Measurements from ENCODE around the gene INHBC.

The INHBC gene

DNA sequence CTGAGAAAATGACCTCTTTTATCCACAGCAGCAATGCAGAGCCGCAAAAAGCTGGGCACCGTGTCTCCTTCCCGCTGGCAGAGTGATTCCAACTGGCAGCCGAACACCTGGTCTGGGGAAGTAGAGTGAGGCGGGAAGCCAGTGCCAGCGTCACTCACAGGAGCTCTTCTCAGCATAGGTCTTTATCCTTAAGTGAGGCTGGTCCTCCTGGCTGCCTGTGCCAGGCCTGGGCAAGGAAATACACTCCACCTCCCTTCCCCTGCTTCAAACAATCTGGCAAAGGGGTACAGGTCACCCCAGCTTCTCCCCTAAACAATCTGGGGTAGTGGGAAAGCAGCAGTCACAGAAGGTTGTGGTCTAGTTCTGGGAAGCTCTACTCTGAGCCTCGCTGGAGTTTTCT lies 40.3 kb downstream of the INHBC start:
- no peak for DNase-seq (ENCODE audit: insufficient read length, low spot score)
- no peak for FAIRE-seq
- TF ChIP-seq, protein P1, sequence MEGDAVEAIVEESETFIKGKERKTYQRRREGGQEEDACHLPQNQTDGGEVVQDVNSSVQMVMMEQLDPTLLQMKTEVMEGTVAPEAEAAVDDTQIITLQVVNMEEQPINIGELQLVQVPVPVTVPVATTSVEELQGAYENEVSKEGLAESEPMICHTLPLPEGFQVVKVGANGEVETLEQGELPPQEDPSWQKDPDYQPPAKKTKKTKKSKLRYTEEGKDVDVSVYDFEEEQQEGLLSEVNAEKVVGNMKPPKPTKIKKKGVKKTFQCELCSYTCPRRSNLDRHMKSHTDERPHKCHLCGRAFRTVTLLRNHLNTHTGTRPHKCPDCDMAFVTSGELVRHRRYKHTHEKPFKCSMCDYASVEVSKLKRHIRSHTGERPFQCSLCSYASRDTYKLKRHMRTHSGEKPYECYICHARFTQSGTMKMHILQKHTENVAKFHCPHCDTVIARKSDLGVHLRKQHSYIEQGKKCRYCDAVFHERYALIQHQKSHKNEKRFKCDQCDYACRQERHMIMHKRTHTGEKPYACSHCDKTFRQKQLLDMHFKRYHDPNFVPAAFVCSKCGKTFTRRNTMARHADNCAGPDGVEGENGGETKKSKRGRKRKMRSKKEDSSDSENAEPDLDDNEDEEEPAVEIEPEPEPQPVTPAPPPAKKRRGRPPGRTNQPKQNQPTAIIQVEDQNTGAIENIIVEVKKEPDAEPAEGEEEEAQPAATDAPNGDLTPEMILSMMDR (IDR thresholded peaks at IDR 0.05; ENCODE audit: insufficient read depth, missing control alignments): no peak

DNA sequence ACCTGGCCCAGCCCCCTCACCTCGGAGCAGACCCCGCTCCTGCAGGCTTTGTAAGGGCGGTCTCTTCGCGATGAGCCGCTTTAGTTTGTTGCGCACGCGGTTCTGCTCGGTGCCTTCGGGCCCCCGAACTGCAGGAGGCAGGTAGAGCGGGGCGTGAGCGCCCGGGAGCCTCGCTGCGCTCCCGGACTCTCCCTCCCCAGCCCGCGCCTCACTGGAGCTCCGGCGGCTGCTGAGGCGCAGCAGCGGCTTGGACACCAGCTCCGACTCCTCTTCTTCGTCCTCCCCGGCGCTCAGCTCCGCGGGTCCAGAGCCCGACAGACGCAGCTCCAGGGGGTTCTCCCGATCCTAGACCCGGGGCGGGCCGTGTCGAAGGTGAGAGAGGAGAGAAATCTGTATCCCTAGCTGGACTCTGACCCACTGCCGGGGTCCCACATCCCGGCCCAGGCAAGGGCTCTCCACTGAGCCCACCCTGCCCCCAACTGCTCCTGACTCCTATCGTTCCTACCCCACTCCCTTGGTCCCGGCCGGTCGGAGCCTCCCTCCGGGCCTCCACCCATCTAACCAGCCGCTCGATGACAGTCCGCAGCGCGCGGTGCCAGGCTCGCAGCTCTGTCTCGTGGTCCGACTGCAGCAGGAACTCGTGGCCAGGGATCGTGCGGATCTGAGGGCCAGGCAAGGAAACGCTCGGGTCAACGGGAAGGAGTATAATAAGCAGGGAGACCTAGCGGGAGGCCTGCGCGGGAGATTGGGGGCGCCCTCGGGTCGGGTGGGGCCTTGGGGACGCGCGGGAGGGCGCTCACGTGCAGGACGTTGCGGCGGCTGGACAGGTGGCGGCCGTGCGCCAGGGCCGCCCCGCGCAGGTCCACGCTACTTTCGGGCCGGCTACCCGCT lies 40.9 kb downstream of the INHBC start:
- FAIRE-seq (no peak), DNase-seq (ENCODE audit: insufficient read length, low spot score) (no peak)
- TF ChIP-seq, protein P1 (IDR thresholded peaks at IDR 0.05; ENCODE audit: insufficient read depth, missing control alignments): no peak

DNA sequence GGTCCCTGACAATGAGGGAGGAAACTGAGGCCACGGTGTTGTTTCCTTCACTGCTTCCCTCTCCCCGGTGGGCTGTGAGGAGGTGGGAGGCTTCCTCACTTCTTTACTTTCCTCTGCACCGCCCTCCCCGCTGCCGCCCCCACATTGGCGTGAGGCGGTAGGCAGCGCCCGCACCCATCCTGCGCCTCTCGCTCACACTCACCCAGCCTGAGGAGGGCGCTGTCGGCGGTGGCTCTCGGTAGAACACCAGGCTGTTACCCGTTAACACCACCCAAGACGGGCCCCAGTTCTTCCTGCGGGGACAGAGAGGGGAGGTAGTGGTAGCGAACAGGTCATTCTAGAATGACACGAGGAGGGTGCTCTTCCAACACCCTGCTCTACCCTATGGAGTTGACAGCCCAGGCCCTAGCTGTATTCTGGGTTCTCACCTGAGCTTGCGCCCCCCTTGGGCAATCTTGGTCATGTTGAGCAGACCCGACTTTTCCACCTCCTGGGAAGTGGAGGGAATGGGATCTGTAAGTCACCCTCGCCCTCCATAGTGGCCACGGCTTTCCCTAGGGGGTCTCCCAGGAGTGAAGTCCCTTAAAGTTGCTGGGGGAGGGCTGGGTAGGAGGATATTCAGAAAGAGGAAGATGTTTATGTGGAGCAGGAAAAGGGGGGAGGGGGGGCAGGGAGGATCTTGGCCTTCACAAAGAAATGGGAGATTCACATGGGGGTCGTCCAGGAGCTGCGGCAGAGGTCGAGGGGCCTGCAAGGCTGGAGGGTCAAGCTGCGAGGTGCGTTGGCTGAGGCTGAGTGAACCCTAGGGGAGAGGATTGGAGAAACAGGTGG lies 41.8 kb downstream of the INHBC start:
- no peak for FAIRE-seq
- no peak for DNase-seq (ENCODE audit: insufficient read length, low spot score)

DNA sequence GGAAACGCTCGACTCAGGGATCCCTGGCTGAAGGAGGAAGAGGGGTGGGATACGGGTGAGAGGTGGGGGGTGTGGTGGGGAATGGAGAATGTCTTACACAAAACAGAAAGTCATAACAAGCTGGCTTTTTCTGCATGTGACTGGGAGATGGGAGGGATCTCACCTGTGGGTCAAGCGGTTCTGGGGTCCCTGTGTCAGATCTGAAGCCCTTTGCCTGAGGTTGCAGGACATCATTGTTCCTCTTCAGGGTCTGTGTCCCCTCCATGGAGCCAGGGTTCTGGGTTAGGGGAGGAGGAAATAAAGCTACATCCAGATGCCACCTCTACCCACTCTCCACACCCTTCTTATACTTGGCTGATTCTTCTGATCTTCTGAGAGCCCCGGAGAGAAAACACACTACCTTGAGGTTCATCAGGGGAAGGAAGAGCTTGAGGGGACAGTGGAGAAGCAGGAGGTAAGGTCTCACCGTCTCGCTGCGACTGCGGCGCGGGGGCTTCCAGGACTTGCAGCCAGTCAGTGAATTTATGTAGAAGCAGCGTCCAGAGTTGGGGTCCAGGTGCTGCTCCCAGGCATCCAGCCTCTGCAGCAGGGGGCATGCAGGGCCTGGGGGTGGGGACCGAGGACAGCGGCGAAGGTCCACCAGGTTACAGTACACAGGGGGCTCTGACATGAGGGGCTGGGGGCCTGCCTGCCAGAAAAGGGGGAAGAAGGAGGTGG lies 42.6 kb downstream of the INHBC start:
- TF ChIP-seq, protein P1 (IDR thresholded peaks at IDR 0.05; ENCODE audit: insufficient read depth, missing control alignments): no peak
- FAIRE-seq (no peak), DNase-seq (ENCODE audit: insufficient read length, low spot score) (no peak)

More for the DNA sequence above, 41.8 kb downstream of the INHBC start:
- TF ChIP-seq, protein P1 (IDR thresholded peaks at IDR 0.05; ENCODE audit: insufficient read depth, missing control alignments): no peak

DNA sequence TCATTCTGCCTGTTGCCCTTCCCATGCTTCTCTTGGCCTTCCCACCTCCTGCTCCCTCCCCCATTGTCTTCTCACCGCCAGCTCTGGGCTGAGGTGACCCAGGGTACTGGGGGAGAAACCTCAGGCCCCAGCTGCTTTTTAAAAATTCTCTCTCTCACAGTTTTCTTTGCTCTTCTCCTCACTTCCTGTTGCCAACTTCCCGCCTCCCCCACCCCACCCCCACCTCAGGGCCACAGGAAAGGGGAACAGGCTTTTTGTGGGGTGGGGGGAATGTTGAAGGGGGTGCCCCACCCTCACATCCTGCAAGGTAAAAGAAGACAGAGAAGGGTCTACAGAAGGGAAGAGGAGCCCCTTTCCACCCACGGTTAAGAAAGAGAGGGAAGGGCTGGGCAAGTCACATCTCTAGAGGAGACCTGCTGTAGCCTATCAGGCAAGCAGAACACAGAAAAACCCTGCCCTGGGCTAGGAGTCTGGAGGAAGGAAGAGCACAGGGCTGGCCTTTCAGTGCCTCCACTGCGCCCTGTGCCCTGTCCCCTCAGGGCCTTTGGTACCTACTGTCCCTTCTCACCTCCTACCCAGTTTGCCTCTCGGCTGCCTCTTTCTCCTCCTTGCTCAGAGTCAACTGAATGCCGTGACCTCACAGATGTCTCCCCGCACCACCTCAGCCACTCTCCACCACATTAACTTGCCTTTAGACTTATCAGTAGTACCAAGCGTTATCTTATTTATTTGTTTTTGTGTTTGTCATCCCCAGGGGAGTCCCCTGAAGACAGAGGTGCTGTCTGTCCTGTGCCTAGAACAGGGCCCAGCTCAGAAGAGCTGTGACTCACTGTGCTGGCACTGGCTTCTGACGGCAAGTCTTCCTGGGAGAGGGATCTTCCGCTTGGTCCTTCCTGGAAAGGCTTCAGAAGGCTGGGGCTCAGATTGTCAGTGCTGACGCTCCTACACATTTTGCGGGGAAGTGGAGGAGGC lies 43.4 kb downstream of the INHBC start:
- TF ChIP-seq, protein P1 (IDR thresholded peaks at IDR 0.05; ENCODE audit: insufficient read depth, missing control alignments): no peak
- FAIRE-seq (no peak), DNase-seq (ENCODE audit: insufficient read length, low spot score) (no peak)

DNA sequence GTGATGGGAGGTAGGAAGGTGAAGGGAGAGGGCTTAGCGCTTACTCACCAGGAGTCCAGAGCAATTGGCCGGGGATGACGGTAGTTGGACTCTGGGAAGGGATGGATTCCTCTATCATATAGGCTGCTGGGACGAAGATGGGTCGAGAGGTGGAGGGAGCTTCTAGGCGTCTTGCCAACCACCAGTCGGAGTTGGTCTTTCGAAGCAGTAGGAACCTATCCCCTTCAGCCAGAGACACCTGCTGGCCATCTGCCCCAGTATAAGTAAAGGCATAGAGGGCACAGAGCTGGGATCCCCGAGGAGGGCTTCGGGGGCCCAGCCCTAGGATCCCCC lies 44.4 kb downstream of the INHBC start:
- FAIRE-seq (no peak), DNase-seq (ENCODE audit: insufficient read length, low spot score) (no peak)
- TF ChIP-seq, protein P1 (IDR thresholded peaks at IDR 0.05; ENCODE audit: insufficient read depth, missing control alignments): no peak

Measured in D721Med (cell line).